HG02588 (cell line): ENCODE measurements around the gene NKX3-2.

Source experiments
- ATAC-seq: cut with Tn5 transposase; IDR thresholded peaks from one replicate; pipeline ENCODE4 v1.9.1; 2021; ENCODE audit warnings: mild to moderate bottlenecking, moderate library complexity; ENCODE audit not compliant: unreplicated experiment

Gene NKX3-2

GRCh38 chr4:13515268-13515667 is 29.0 kb downstream of the NKX3-2 start:
- ATAC-seq = no peak

GRCh38 chr4:13514722-13515121 is 29.6 kb downstream of the NKX3-2 start:
- ATAC-seq = no peak

GRCh38 chr4:13511101-13511500 is 33.2 kb downstream of the NKX3-2 start:
- no peak for ATAC-seq

GRCh38 chr4:13509442-13509841 is 34.9 kb downstream of the NKX3-2 start:
- no peak for ATAC-seq

GRCh38 chr4:13504374-13504773 is 39.9 kb downstream of the NKX3-2 start:
- no peak for ATAC-seq

GRCh38 chr4:13498469-13498868 is 45.8 kb downstream of the NKX3-2 start:
- no peak for ATAC-seq

GRCh38 chr4:13496605-13497004 is 47.7 kb downstream of the NKX3-2 start:
- ATAC-seq = no peak

GRCh38 chr4:13495753-13496152 is 48.6 kb downstream of the NKX3-2 start:
- no peak for ATAC-seq

- no peak for ATAC-seq
Measured at GRCh38 chr4:13493793-13494192, 50.5 kb downstream of the NKX3-2 start.

- no peak for ATAC-seq
Measured at GRCh38 chr4:13492747-13493146, 51.6 kb downstream of the NKX3-2 start.
